ENCODE results near the gene EGFR.

Gene EGFR

DNA sequence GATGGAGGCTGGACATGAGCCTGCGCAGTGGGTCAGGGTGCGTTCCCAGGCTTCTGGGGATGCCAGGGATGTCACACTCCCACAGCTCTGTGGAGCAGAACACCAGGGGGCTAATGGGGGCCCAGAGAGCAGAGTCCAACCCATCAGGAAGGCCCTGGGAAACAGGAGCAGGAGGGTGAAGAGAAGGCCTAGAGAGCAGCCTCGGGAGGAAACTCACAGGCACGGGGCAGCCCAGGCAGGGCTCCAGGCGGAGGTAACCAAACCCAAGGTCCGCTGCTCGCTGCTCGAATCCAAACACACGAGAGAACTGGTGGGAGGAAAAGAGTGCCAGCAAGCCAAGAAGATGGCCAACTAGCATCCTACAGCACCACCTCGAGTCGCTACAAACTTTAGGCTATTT lies 215.6 kb downstream of the EGFR start:
- no peak for DNase-seq

DNA sequence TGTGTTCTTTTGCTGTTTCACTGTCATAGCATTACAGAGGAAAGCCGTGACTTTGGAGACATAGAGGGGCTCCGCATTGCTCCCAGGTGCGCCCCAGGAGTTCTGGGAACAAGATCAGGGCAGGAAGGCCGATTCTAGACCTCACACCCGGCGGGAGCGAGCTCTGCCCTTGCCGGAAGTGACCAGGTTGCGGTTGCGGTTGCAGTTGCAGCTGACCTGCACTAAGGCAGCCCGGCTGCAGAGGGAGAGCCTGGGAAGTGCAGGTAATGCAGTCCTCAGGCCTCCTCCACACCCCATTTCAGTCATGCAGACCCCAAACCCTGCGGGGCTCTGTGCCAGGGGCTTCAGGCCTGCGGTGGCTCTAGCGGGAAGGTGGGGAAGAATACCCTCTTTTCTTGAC lies 216.3 kb downstream of the EGFR start:
- no peak for DNase-seq

DNA sequence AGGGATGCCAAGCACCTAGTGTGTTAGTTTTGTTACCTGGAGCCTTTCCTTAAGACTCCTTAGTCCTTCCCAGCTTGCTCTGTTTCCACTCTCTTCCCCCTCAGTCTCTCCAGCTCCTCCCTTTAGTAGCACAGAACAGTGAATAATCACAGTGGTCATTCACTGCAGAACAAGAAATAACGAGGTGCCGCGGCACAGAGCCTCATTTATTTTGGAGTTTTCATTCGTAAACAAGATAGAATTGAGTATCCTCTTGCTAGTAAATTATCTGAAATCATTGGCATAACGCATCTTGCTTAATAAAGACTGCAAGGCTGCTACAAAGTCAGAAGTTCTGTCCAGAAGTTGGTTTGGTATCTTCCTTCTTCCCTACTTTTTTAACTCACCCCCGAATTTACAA lies 217.0 kb downstream of the EGFR start:
- no peak for DNase-seq

GRCh38 chr7:55236476-55236875 lies 217.7 kb downstream of the EGFR start:
- DNase-seq, result no peak

GRCh38 chr7:55237156-55237893 lies 218.5 kb downstream of the EGFR start:
- DNase-seq, result no peak

DNA sequence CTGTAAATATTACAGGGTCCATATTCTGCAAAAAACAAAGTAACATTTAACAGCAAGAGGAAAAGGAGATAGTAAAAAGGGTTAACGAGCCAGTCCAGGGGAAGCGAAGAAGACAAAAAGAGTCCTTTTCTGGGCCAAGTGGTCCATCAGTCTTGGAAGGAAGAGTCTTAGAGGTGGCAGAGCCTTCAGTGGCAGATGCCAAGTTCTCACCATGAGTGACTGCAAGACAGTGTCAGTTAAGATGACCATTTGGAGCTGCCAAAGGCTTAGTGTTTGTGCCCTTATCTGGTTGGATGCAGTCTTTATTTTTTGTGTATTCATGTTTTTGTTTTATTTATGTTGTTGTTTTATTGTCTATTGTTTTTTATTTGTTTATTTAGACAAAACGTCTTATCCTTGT lies 220.6 kb downstream of the EGFR start:
- no peak for DNase-seq

- no peak for DNase-seq
Measured at GRCh38 chr7:55240418-55241142, 221.8 kb downstream of the EGFR start.

GRCh38 chr7:55241958-55242357 lies 223.1 kb downstream of the EGFR start:
- no peak for DNase-seq

DNA sequence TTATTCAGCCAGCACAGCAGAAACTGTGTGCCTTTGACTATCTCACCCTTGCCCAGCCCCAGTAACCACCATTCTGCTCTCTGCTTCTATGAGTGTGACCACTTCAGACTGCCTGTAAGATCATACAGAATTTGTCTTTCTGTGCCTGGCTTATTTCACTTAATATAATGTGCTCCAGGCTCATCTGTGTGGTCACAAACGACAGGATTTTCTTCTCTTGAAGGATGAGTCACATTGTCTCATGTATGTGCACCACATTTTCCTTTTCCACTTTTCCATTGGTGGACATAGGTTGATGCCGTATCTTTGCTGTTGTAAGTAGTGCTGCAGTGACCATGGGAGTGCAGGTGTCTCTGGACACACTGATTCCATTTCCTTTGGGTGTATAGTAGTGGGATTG lies 223.8 kb downstream of the EGFR start:
- DNase-seq, result peak; percentile 22

DNA sequence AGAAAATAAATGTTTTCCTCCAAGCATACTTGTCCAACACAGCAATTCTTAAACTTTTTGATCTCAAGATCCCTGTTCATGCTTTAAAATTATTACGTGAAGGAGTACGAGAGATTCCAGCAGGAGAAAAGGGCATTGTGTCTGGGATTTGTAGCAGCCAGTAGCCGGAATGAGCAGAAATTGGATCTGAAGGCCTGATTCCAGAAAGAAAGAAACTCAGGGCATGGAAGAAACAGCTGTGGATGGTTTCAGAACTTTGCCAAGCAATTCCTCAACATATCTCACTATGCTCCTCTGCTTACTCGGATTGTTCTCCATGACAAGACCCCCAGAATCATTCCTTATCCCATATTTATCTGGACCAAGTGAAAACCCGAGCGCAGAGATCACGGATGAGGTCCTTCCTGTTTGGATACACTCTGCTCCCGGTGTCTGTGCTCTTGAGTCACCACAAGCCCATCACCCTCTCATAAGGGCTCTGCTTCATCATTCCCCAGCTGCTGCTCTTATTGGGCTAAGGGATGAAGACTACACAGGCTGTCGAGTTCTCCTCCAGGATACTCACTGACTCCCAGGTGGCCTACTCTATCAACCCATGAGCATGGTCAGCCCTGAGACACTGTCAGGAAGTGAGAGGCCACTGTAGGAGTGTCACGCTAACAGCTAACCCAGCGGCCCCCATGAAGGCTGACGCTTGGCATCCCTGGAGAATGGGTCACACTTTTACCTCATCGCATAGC lies 225.4 kb downstream of the EGFR start:
- no peak for DNase-seq

GRCh38 chr7:55245271-55245723 lies 226.5 kb downstream of the EGFR start:
- DNase-seq, result no peak

DNA sequence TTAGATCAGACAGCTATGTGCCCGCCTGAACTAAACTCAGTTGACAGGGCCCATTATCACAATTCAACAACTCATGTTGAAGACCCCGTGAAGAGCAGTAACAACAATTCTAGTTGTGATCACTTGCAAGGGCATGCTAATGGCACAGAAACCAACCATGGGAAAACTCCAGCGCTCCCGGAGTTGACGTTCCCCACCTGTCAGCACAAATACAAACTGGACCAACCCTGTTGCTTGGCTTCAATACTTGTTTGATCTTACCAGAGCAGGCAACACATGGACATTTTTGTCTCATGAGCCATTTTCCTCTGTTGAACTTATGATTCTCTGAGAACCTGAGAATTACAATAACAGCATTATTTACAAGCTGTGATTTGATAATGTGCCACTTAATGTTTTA lies 227.4 kb downstream of the EGFR start:
- DNase-seq, result no peak

- DNase-seq, result no peak
Measured at GRCh38 chr7:55247428-55247827, 228.6 kb downstream of the EGFR start.

DNA sequence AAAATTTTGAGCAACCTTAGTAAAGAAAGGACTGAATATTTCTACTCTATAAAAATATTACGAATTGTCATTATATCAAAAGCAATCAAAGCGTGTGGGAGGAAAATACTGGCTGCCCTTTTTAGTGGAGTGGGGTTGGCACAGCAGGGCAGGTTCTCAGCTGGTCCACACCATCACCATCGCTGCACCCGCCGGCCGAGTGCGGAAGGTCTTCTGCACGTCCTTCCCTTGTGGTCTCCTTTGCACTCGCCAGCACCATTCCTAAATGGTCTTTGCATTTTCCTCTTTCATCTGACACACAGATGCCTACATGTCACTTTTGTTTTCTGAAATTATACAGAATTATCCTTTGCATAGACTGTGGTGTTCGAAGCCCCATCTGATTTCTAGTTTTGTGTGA lies 229.7 kb downstream of the EGFR start:
- no peak for DNase-seq

DNA sequence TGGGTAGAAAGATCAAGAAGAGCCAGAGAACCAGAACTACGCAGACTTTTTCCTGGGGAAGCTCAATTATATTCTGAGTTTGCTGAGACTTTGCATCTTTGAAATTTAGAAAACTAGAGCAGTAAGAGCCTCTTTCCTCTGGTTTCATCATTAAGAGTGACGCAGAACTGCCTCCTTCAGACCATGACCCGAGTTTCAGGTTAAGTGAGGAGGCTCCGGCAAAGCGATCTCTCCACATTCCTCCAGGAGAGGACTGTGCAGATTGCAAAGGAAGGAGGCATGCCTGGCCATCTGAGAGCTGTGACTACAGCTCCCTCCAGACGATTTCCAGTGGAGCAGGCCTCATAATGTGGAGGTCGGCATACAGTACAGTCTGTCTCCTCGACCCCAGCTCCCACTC lies 230.5 kb downstream of the EGFR start:
- DNase-seq, result no peak

DNA sequence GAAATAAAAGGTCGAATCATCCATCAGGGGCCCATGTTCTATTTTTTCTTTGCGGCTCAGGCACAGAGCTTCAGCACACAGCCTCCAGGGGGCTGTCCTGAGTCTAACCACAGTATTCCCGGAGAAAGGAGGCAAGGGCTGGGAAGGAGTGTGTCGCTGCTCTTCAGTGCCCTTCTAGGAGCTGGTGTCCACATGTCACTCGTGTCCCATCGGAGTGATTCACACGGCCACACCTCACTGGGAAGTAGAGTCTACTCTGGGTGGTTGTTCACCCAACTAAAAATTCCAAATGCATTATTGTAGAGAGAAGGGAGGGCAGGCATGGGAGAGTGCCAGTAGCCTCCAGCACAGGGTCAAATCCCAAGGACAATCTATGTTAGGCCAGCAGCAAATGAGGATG lies 231.5 kb downstream of the EGFR start:
- no peak for DNase-seq

GRCh38 chr7:55251313-55251712 lies 232.5 kb downstream of the EGFR start:
- no peak for DNase-seq

DNA sequence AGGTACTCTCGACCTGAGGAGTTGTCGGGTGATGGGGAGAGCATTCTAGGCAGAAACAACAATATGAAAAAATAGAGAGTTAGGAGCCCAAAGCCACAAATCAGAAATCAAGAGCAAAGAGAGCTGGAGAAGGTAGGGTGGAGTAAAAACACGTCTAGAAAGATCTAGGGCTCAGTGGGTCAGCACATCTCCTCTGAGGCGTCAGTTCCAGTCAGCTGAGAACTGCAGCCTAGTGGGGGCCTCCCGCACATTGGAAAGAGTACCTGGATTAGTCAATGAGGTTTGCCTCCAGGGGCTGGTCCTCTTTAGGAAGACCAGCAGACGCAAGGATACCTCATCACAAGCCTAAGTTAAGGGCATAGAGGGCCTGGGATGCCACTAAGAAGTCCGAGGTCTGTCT lies 233.1 kb downstream of the EGFR start:
- no peak for DNase-seq

GRCh38 chr7:55252386-55252785 lies 233.6 kb downstream of the EGFR start:
- DNase-seq, result no peak

DNA sequence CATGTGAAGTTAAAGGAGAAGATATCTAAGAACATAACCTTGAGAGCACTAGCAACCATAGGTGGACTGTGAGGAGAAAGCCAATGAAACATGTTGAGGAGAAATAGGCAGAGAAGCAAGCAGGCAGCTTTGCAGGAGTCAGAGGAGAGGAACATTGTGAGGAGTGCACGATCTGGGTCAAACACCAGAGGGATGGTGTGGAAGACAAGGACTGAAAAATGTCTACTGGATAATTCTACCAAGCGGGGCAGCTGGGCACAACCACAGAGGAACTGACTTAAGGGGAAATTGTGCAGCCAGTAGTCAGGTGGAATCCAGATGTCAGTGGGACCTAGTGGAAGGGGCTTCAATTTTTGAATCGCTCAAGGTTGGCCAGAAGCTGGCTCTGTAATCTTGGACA lies 234.4 kb downstream of the EGFR start:
- DNase-seq, result no peak

DNA sequence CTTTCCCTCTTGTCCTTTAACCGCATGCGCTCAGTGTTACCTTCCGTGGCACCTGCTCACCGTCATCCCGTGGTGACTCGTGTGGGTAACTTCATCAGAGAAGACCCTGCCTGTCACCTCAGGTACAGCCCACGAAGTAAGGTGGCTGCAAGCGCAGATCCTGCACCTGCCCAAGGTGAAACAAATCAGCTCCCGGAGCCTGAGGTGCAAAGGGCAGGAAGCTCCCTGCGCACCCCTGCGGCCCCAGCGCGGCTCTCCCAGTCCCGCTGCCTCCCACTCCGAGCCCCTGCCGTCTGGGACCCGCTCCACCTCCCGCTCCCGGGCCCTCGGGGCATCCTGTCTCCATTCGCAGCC lies 235.4 kb downstream of the EGFR start:
- DNase-seq, result peak; percentile 39

DNA sequence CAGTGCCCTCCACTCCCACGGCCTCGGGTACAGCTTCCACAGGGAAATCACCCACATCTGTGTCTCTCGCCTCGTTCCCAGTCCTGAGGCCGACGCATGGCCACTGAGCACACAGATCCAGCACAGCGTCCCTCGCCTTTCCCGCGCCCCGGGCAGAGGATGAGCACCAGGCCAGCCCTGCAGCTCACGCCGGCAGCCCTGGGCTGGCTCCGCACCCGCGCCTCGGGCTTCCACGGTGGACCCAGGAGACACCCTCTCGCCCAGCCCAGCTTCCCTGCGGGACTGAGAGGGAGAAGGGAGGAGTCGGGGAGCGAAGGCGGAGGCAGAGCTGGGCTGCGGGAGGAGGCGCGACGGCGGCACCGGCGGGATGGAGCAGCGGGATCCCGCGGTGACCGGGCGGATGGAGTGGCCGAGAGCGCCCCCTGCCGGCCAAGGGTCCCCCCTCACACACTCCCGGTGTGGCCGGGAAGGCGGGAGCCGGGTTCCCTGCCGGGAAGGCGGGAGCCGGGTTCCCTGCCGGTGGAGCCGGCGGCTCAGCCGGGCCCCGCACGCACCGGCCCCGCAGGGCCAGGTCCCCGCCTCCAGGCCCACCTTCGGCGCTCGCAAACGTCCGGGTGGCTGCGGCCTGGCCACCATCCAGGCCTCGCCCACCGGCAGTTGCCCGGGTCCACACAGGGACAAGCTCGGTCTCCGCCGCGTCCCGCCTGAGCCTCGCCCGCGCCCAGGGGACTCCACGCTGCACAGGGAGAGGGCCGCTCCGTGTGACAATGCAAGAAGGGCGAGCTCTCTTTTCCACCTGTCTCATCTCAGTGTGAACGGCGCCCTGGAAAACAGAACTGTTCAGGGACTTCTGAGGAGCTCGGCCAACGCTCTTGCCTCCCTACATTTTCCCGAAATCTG lies 236.0 kb downstream of the EGFR start:
- peak; percentile 77 for DNase-seq

Data from DMS79 treated with DMSO at 0.1 percent for 48 hours (cell line).